ENCODE results near the gene ELOVL5. TPM values are rescaled to one million over a fixed set of nuclear protein-coding genes. Genes with fewer than 3 reads are reported as not detected.

Gene ELOVL5
- polyA plus RNA-seq, 1 of the 3 experiments (the other 2 are of a cell fraction): 31.9 TPM

DNA sequence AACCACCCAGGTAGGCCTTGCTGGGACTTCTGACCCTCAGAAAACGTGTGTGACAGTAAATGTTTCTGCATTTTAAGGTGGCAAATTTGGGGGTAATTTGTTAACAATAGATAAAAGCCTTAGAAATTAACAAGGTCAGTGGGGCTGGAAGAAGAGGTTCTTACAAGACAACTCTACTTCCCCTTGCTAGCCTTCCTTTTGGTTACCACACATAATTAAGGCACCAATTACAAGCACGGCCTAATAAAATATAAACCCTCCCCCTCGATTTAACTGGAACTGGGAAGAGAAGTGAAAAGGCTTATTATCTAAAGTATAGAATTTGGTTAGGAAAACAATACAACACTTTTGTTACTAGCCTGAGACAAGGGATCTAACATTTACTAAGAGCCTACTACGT lies 38.8 kb downstream of the ELOVL5 start:
- Histone ChIP-seq H3K4me3 (ENCODE audit: low read depth in 2 of 2, low read length in 1 of 2) (no peak overlapping the region), H3K9me3 (no peaks in the 10 kb centered on the region), H3K9me2 (no peaks in the 10 kb centered on the region), H3K27ac (ENCODE audit: low read depth in 2 of 2, low read length in 1 of 2) (peak overlapping the region in 1 of 2 experiments; percentile 75; a peak in 2 of 4 replicates), H2AFZ (ENCODE audit: low read depth) (no peak overlapping the region), H3F3A (replicated peaks; ENCODE audit: insufficient read depth) (peaks cover 15% of the 10 kb centered on the region), H3K4me1 (ENCODE audit: control insufficient read depth in 1 of 2, insufficient read depth in 2 of 2, low read depth in 1 of 2, low read length in 1 of 2) (peaks cover 35% of the 10 kb centered on the region in 2 experiments), H3K79me2 (ENCODE audit: insufficient read depth) (peaks cover 84% of the 10 kb centered on the region), H3K9ac (no peak overlapping the region), H3K4me2 (no peak overlapping the region), H3K36me3 (replicated peaks in 1 of 2; ENCODE audit: control insufficient read depth in 1 of 2, insufficient read depth in 2 of 2, low read length in 1 of 2) (no peaks in the 10 kb centered on the region), H3K27me3 (ENCODE audit: insufficient read depth) (no peaks in the 10 kb centered on the region), H4K20me1 (ENCODE audit: insufficient read depth) (peaks cover 2% of the 10 kb centered on the region; the same call in 1 of the 2 replicates)
- CTCF ChIA-PET: interaction anchor here (1.2 to 3.8 kb wide), 6 partner anchors 9 to 183 kb away, joined by 3 to 22 read pairs (median 5); no protein-coding TSS in a partner anchor
- POLR2A ChIA-PET: interaction anchor here (1.7 kb wide), 1 partner anchor 50 kb away, joined by 4 read pairs; no protein-coding TSS in a partner anchor
- 90% methylated on average over 4 of the region's 4 CpGs for WGBS (ENCODE audit: low lambda C conversion rate)
- no peak for DNase-seq
- TF ChIP-seq MEF2A (IDR thresholded peaks at IDR 0.05; ENCODE audit: borderline replicate concordance, low read depth) (no peak), TAF1 (IDR thresholded peaks at IDR 0.05; ENCODE audit: borderline replicate concordance, low read depth, low read length) (no peak)

DNA sequence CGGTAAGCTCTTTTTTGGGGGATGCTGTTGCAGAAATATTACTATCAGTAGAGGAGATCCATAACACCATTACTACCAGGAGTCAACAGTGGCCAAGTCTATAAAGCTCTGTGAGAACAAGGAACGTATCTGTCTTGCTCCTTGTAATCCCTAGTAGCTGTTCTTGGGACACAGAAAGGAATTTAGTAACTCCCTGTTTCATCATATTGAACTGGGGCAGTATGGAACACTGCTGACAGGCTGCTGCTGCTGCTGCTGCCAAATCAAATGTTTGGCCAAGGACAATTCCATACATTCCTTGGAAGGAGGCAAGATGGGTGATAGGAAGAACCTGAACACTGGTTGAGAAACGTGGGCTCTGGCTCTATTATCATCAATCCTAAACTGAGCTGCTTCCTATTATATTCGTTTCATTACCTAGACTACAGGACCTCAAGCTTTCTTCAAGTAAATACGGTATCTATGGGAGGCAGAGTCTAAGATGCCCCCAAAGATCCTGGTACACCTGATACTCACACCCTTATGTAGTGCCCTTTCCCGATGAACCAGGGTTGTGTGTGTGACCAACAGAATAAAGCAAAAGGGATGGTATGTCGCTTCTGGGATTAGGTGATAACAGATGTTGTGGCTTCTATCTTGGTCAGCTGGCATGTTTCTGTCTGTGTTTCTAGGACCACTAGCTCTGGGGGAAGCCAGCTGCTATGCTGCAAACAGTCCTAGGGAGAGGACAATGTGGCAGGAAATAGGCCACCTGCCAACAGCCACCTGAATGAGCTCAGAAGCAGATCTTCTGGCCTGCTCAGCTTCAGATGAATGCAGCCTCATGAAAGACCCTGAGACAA lies 39.5 kb downstream of the ELOVL5 start:
- H3K9ac ChIP-seq: no peak overlapping the region
- no peak overlapping the region for H3K4me2 ChIP-seq
- no peaks in the 10 kb centered on the region for H3K9me2 ChIP-seq
- WGBS (ENCODE audit: low lambda C conversion rate): 54% methylated on average over 7 of the region's 7 CpGs
- ChIA-PET POLR2A (interaction anchor here (1.7 kb wide), 1 partner anchor 50 kb away, joined by 4 read pairs; no protein-coding TSS in a partner anchor), CTCF (interaction anchor here (1.0 to 3.8 kb wide), 9 partner anchors 9 to 175 kb away, joined by 3 to 22 read pairs (median 3); no protein-coding TSS in a partner anchor)
- peaks cover 78% of the 10 kb centered on the region for H3K79me2 ChIP-seq (ENCODE audit: insufficient read depth)
- no peaks in the 10 kb centered on the region for H4K20me1 ChIP-seq (ENCODE audit: insufficient read depth)
- H3K36me3 ChIP-seq (replicated peaks in 1 of 2; ENCODE audit: control insufficient read depth in 1 of 2, insufficient read depth in 2 of 2, low read length in 1 of 2): no peaks in the 10 kb centered on the region
- peaks cover 8% of the 10 kb centered on the region for H3F3A ChIP-seq (replicated peaks; ENCODE audit: insufficient read depth)
- H3K27ac ChIP-seq (ENCODE audit: low read depth in 2 of 2, low read length in 1 of 2): peak overlapping the region in 1 of 2 experiments; percentile 75; a peak in 2 of 4 replicates
- H2AFZ ChIP-seq (ENCODE audit: low read depth): no peak overlapping the region
- H3K27me3 ChIP-seq (ENCODE audit: insufficient read depth): no peaks in the 10 kb centered on the region
- no peak for TF ChIP-seq NRF1 (IDR thresholded peaks at IDR 0.05; ENCODE audit: low read depth, low read length)
- TF ChIP-seq FOXJ3 (CRISPR knock-in tag; IDR thresholded peaks at IDR 0.05): 0 out of 2 replicates have a peak, but pooled peaks have one; percentile 16
- peak in 1 of 2 experiments; percentile 31; a peak in 1 of 4 replicates for TF ChIP-seq EP300 (IDR thresholded peaks at IDR 0.05; ENCODE audit: borderline replicate concordance in 1 of 2, low read depth in 1 of 2, low read length in 1 of 2)
- TF ChIP-seq RCOR1 (IDR thresholded peaks at IDR 0.05; ENCODE audit: low read length): peak; percentile 16; the same call in 1 of the 2 replicates
- TF ChIP-seq CHD2 (IDR thresholded peaks at IDR 0.05; ENCODE audit: low read length, partially characterized antibody): peak; percentile 9
- no peaks in the 10 kb centered on the region for H3K9me3 ChIP-seq
- no peak overlapping the region for H3K4me3 ChIP-seq (ENCODE audit: low read depth in 2 of 2, low read length in 1 of 2)
- DNase-seq: peak; percentile 50
- H3K4me1 ChIP-seq (ENCODE audit: control insufficient read depth in 1 of 2, insufficient read depth in 2 of 2, low read depth in 1 of 2, low read length in 1 of 2): peaks cover 29 to 34% of the 10 kb centered on the region in 2 experiments

DNA sequence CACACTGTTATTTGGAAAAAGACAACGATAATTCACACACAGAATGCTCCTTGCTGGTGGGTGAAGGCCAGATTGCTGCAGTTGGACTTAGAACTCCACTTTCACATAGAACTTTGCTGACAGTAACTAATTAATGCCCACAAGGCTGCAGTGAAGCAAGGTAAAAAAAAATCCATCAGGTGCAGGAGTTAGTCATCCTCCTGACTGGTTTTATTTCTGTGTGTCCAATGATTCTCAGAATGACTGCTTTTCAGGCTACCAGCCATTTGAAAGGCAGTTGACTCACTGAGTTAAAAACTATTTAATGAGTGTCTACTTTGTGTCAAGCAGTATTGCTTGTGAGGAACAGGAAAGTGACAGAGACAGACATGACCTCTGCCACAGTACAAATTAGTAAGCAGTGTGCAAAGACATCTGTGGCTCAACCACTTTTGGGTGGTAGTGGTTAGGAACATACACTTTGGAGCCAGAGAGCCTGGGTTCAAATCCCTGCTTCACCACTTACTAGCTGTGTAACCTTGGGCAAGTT lies 41.9 kb downstream of the ELOVL5 start:
- CTCF ChIA-PET: interaction anchor here (0.9 kb wide), 1 partner anchor 13 kb away, joined by 3 read pairs; no protein-coding TSS in a partner anchor
- Histone ChIP-seq H3K27ac (ENCODE audit: low read depth in 2 of 2, low read length in 1 of 2) (peak overlapping the region in 1 of 2 experiments; percentile 32; a peak in 2 of 4 replicates), H3K4me3 (ENCODE audit: low read depth in 2 of 2, low read length in 1 of 2) (no peak overlapping the region), H3K9ac (no peak overlapping the region), H3K4me2 (no peak overlapping the region), H3F3A (replicated peaks; ENCODE audit: insufficient read depth) (peaks cover 16% of the 10 kb centered on the region), H3K9me3 (no peaks in the 10 kb centered on the region), H3K9me2 (no peaks in the 10 kb centered on the region), H4K20me1 (ENCODE audit: insufficient read depth) (no peaks in the 10 kb centered on the region), H3K27me3 (ENCODE audit: insufficient read depth) (no peaks in the 10 kb centered on the region), H2AFZ (ENCODE audit: low read depth) (no peak overlapping the region), H3K79me2 (ENCODE audit: insufficient read depth) (peaks cover 68% of the 10 kb centered on the region), H3K36me3 (replicated peaks in 1 of 2; ENCODE audit: control insufficient read depth in 1 of 2, insufficient read depth in 2 of 2, low read length in 1 of 2) (no peaks in the 10 kb centered on the region), H3K4me1 (ENCODE audit: control insufficient read depth in 1 of 2, insufficient read depth in 2 of 2, low read depth in 1 of 2, low read length in 1 of 2) (peaks cover 21 to 27% of the 10 kb centered on the region in 2 experiments)
- TF ChIP-seq TCF12 (IDR thresholded peaks at IDR 0.05) (peak; percentile 25; the same call in 1 of the 2 replicates), JUND (IDR thresholded peaks at IDR 0.05) (no peak), RXRA (IDR thresholded peaks at IDR 0.05; ENCODE audit: borderline replicate concordance, low read depth) (no peak), RAD21 (IDR thresholded peaks at IDR 0.05; ENCODE audit: low read length) (no peak), SIN3A (IDR thresholded peaks at IDR 0.05; ENCODE audit: borderline replicate concordance, low read depth, low read length) (no peak), FOSL2 (IDR thresholded peaks at IDR 0.05; ENCODE audit: borderline replicate concordance, low read depth) (no peak)
- TF ChIP-seq, protein P1, sequence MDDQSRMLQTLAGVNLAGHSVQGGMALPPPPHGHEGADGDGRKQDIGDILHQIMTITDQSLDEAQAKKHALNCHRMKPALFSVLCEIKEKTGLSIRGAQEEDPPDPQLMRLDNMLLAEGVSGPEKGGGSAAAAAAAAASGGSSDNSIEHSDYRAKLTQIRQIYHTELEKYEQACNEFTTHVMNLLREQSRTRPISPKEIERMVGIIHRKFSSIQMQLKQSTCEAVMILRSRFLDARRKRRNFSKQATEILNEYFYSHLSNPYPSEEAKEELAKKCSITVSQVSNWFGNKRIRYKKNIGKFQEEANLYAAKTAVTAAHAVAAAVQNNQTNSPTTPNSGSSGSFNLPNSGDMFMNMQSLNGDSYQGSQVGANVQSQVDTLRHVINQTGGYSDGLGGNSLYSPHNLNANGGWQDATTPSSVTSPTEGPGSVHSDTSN (IDR thresholded peaks at IDR 0.05): peak; percentile 47
- TF ChIP-seq, protein P2, sequence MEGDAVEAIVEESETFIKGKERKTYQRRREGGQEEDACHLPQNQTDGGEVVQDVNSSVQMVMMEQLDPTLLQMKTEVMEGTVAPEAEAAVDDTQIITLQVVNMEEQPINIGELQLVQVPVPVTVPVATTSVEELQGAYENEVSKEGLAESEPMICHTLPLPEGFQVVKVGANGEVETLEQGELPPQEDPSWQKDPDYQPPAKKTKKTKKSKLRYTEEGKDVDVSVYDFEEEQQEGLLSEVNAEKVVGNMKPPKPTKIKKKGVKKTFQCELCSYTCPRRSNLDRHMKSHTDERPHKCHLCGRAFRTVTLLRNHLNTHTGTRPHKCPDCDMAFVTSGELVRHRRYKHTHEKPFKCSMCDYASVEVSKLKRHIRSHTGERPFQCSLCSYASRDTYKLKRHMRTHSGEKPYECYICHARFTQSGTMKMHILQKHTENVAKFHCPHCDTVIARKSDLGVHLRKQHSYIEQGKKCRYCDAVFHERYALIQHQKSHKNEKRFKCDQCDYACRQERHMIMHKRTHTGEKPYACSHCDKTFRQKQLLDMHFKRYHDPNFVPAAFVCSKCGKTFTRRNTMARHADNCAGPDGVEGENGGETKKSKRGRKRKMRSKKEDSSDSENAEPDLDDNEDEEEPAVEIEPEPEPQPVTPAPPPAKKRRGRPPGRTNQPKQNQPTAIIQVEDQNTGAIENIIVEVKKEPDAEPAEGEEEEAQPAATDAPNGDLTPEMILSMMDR (IDR thresholded peaks at IDR 0.05): no peak
- TF ChIP-seq, protein P3, sequence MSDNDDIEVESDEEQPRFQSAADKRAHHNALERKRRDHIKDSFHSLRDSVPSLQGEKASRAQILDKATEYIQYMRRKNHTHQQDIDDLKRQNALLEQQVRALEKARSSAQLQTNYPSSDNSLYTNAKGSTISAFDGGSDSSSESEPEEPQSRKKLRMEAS (IDR thresholded peaks at IDR 0.05; ENCODE audit: low read depth): no peak
- POLR2A ChIA-PET: no interaction called here
- 90% methylated on average over 1 of the region's 1 CpG for WGBS (ENCODE audit: low lambda C conversion rate)
- DNase-seq: no peak

Data from SK-N-SH (cell line).